HPDE6-E6E7 (cell line): ENCODE data around the gene HOXC4.

Source experiments
- DNase-seq: peaks from one replicate; pipeline ENCODE4 v3.0.0; 2011; ENCODE audit warnings: missing footprints; ENCODE audit errors: extremely low spot score

Gene HOXC4

GRCh38 chr12:54053751-54054741 lies at the start of gene HOXC4:
Gene HOXC4 (plus strand): TSS chr12:54053835. CDS start chr12:54053923, 88 bp downstream.
- no peak for DNase-seq

GRCh38 chr12:54004063-54004840 lies 49.4 kb upstream of the HOXC4 start:
- DNase-seq: no peak

GRCh38 chr12:54004841-54005530 lies 48.6 kb upstream of the HOXC4 start:
- DNase-seq: no peak

- no peak for DNase-seq
Measured at GRCh38 chr12:54005531-54005852, 48.1 kb upstream of the HOXC4 start.

GRCh38 chr12:54005853-54006558 lies 47.6 kb upstream of the HOXC4 start:
- DNase-seq: peak; percentile 70

- DNase-seq: no peak
Measured at GRCh38 chr12:54006559-54007220, 46.9 kb upstream of the HOXC4 start.

- DNase-seq: no peak
Measured at GRCh38 chr12:54007538-54008259, 45.9 kb upstream of the HOXC4 start.

GRCh38 chr12:54008260-54008552 lies 45.4 kb upstream of the HOXC4 start:
- no peak for DNase-seq

GRCh38 chr12:54009171-54010052 lies 44.2 kb upstream of the HOXC4 start:
- DNase-seq: no peak

- no peak for DNase-seq
Measured at GRCh38 chr12:54010053-54010971, 43.3 kb upstream of the HOXC4 start.

GRCh38 chr12:54010972-54011664 lies 42.5 kb upstream of the HOXC4 start:
- DNase-seq: no peak

GRCh38 chr12:54011665-54012532 lies 41.7 kb upstream of the HOXC4 start:
- DNase-seq: no peak

GRCh38 chr12:54012631-54013409 lies 40.8 kb upstream of the HOXC4 start:
- DNase-seq: no peak

- DNase-seq: no peak
Measured at GRCh38 chr12:54014377-54015017, 39.1 kb upstream of the HOXC4 start.
